Osteoblast (primary cell): Measurements from ENCODE around the gene MMP24OS. TPM values are rescaled to one million over a fixed set of nuclear protein-coding genes. Genes with fewer than 3 reads are reported as not detected.

ENCODE experiments used
- DNase-seq: peaks from one replicate; pipeline ENCODE4 v3.0.0; 2011; ENCODE audit warnings: low spot score, mixed read lengths; ENCODE audit not compliant: insufficient read length; ENCODE audit errors: missing footprints
- H2AFZ ChIP-seq: 2 replicates; pipeline ENCODE4 v1.6.0; 2011; ENCODE audit warnings: mild to moderate bottlenecking, low read length
- H3K27ac ChIP-seq: 2 replicates; pipeline ENCODE4 v1.5.1; 2011; ENCODE audit warnings: mild to moderate bottlenecking, low read depth, low read length, moderate library complexity
- H3K27me3 ChIP-seq: 2 replicates; pipeline ENCODE4 v1.6.0; 2012; ENCODE audit warnings: mild to moderate bottlenecking, control low read depth, inconsistent platforms, low read length, moderate library complexity; ENCODE audit not compliant: insufficient read depth
- H3K36me3 ChIP-seq: 2 replicates; pipeline ENCODE4 v1.5.1; 2011; ENCODE audit warnings: mild to moderate bottlenecking, low read length, control low read depth, moderate library complexity; ENCODE audit not compliant: insufficient read depth
- H3K4me1 ChIP-seq: 2 replicates; pipeline ENCODE4 v1.5.1; 2011; ENCODE audit warnings: mild to moderate bottlenecking, low read length, control low read depth, moderate library complexity; ENCODE audit not compliant: insufficient read depth
- H3K4me2 ChIP-seq: 2 replicates; pipeline ENCODE4 v1.6.0; 2011; ENCODE audit warnings: mild to moderate bottlenecking, low read length; ENCODE audit not compliant: insufficient read depth
- H3K4me3 ChIP-seq: fragments of 200-600 bp; sonication (generic); 3 replicates; pipeline ENCODE4 v1.5.1; 2012; ENCODE audit warnings: mild to moderate bottlenecking, low read length, inconsistent platforms; ENCODE audit not compliant: insufficient read depth
- H3K79me2 ChIP-seq: 2 replicates; pipeline ENCODE4 v1.6.0; 2012; ENCODE audit warnings: mild to moderate bottlenecking, low read length, control low read depth, inconsistent platforms; ENCODE audit not compliant: insufficient read depth
- H3K9me3 ChIP-seq: 2 replicates; pipeline ENCODE4 v1.5.1; 2011; ENCODE audit warnings: low read depth, low read length, control low read depth
- H4K20me1 ChIP-seq: 2 replicates; pipeline ENCODE4 v1.6.0; 2012; ENCODE audit warnings: mild to moderate bottlenecking, low read length, control low read depth; ENCODE audit not compliant: insufficient read depth
- total RNA-seq: library from RNA; depleted of rRNA; stranded (reverse); fragments of >200 nt; gene quantifications from 2 replicates; pipeline ENCODE4 v1.2.3, GENCODE V29; 2012
- TF ChIP-seq, protein P1 (sequence below): IDR thresholded peaks from 2 replicates; pipeline ENCODE4 v1.5.1; 2011; ENCODE audit warnings: mild to moderate bottlenecking, low read depth, low read length, moderate library complexity; ENCODE audit errors: extremely low read depth

The MMP24OS gene
- total RNA-seq, 1 donor, result 22.1 TPM

DNA sequence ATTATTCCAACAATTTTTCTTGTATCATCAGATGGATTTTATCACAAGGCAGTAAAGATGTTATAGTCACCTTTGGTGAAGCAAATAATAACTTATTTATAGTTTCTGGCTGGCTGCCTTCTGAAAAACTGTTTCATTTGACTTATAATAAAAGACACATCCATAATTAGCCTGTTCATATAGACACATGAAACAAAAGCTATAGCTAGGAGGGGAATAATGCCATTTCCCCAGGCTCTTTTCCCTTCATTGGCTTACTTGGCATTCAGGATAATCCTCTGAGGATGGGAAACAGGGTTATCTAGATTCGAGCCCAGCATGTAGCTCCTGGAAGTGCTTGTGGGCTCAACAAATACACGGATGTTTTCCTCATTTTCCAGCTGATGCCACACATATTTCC is 33.9 kb downstream of the MMP24OS start:
- H3K27me3 ChIP-seq, result no peaks in the 10 kb centered on the region
- H4K20me1 ChIP-seq, result peaks cover 5% of the 10 kb centered on the region
- H3K79me2 ChIP-seq, result no peaks in the 10 kb centered on the region
- no peak overlapping the region for H3K27ac ChIP-seq
- no peak overlapping the region for H2AFZ ChIP-seq
- H3K4me2 ChIP-seq, result no peak overlapping the region
- no peaks in the 10 kb centered on the region for H3K4me1 ChIP-seq
- DNase-seq, result no peak
- no peaks in the 10 kb centered on the region for H3K9me3 ChIP-seq
- TF ChIP-seq, protein P1, sequence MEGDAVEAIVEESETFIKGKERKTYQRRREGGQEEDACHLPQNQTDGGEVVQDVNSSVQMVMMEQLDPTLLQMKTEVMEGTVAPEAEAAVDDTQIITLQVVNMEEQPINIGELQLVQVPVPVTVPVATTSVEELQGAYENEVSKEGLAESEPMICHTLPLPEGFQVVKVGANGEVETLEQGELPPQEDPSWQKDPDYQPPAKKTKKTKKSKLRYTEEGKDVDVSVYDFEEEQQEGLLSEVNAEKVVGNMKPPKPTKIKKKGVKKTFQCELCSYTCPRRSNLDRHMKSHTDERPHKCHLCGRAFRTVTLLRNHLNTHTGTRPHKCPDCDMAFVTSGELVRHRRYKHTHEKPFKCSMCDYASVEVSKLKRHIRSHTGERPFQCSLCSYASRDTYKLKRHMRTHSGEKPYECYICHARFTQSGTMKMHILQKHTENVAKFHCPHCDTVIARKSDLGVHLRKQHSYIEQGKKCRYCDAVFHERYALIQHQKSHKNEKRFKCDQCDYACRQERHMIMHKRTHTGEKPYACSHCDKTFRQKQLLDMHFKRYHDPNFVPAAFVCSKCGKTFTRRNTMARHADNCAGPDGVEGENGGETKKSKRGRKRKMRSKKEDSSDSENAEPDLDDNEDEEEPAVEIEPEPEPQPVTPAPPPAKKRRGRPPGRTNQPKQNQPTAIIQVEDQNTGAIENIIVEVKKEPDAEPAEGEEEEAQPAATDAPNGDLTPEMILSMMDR, result no peak
- H3K36me3 ChIP-seq, result no peaks in the 10 kb centered on the region
- no peak overlapping the region for H3K4me3 ChIP-seq

DNA sequence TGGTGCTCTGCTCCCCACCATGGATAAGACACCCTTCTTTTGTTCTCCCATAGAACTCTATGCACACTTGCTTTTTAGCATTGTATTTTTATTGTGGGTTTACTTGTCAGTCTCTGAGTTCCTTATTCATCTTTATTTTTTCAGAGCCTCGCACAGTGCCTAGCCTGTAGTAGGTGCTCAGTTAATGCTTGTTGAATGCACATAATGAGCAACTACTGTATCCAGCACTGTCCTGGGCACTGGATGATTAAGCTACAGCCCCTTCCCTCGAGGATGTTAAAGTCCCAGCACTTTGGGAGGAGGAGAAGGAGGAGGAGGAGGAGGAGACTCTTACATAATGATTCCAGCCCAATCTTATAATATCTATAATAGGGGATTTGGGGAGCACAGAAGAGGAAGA is 34.6 kb downstream of the MMP24OS start:
- Histone ChIP-seq H3K36me3 (no peaks in the 10 kb centered on the region), H3K4me2 (no peak overlapping the region), H3K9me3 (no peaks in the 10 kb centered on the region), H3K27me3 (no peaks in the 10 kb centered on the region), H2AFZ (no peak overlapping the region), H3K27ac (no peak overlapping the region), H3K79me2 (no peaks in the 10 kb centered on the region), H3K4me3 (no peak overlapping the region), H4K20me1 (peaks cover 5% of the 10 kb centered on the region), H3K4me1 (no peaks in the 10 kb centered on the region)
- no peak for DNase-seq
- TF ChIP-seq, protein P1, result no peak

DNA sequence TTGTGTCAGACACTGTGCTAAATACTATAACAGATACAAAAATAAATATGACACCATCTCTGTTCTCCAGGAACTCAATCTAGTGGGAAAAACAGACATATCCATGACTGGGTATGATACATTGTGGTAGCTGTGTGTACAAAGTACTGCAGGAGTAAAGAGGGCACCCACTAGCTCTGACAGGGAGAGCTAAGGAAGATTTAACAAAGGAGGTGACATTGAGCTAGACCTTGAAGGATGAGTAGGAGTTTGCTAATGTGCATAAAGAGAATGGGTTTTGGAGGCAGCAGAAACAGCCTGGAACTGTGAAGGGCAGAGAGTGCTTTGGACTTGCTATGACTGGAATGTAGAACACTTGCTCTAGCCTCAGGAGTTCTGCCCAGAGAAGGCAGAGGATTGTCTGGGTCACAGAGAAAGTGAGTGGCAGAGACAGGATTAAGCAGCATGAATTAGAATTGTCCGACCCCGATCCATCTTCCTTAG is 37.1 kb downstream of the MMP24OS start:
- Histone ChIP-seq H3K4me1 (no peaks in the 10 kb centered on the region), H3K4me2 (no peak overlapping the region), H3K36me3 (no peaks in the 10 kb centered on the region), H4K20me1 (peaks cover 5% of the 10 kb centered on the region), H3K9me3 (no peaks in the 10 kb centered on the region), H3K79me2 (no peaks in the 10 kb centered on the region), H3K4me3 (no peak overlapping the region), H3K27ac (no peak overlapping the region), H2AFZ (no peak overlapping the region), H3K27me3 (no peaks in the 10 kb centered on the region)
- TF ChIP-seq, protein P1, result no peak
- DNase-seq, result no peak

DNA sequence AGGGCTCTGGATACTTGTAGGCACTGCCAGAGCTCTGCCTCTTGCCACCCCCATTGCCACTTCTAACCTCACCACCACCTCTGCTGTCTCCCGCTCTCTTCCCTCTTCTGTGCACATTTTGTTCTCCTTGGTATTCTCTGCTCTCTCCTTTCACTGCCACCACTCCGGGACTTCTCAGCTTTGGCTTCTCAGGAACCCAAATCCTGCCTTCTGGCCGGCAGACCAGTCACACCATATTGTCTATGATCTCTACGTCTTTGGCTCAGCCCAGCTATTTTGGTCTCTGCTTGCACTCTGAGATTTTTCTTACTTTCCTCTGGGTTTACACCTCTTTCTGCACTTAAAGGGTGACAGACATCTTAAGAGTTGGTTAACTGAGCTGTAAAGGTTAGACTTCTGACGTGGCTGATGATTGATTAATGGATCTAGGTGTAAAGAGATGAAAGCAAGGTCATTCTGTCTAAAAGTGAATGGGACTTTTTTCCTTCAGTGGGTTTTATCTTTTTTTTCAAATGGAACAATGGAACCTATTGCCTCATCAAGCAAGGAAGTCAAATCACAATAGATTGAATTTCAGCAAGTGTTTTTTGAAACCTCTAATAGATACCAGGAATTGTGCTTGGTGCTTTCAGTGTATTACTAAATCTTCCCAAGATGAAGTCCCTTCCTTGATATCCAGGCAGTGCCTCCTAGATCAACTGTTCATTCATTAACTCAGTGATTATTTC is 37.7 kb downstream of the MMP24OS start:
- Histone ChIP-seq H3K4me2 (no peak overlapping the region), H3K4me3 (no peak overlapping the region), H3K4me1 (no peaks in the 10 kb centered on the region), H4K20me1 (peaks cover 5% of the 10 kb centered on the region), H2AFZ (no peak overlapping the region), H3K27me3 (no peaks in the 10 kb centered on the region), H3K9me3 (no peaks in the 10 kb centered on the region), H3K36me3 (no peaks in the 10 kb centered on the region), H3K27ac (no peak overlapping the region), H3K79me2 (no peaks in the 10 kb centered on the region)
- no peak for DNase-seq
- TF ChIP-seq, protein P1, result no peak
